NCI-H345 (cell line): Measurements from ENCODE around the gene B4GALT2.

Experiments used
- DNase-seq: peaks from one replicate; lab custom pipeline; 2025; lab: John Stamatoyannopoulos, UW

The B4GALT2 gene

DNA sequence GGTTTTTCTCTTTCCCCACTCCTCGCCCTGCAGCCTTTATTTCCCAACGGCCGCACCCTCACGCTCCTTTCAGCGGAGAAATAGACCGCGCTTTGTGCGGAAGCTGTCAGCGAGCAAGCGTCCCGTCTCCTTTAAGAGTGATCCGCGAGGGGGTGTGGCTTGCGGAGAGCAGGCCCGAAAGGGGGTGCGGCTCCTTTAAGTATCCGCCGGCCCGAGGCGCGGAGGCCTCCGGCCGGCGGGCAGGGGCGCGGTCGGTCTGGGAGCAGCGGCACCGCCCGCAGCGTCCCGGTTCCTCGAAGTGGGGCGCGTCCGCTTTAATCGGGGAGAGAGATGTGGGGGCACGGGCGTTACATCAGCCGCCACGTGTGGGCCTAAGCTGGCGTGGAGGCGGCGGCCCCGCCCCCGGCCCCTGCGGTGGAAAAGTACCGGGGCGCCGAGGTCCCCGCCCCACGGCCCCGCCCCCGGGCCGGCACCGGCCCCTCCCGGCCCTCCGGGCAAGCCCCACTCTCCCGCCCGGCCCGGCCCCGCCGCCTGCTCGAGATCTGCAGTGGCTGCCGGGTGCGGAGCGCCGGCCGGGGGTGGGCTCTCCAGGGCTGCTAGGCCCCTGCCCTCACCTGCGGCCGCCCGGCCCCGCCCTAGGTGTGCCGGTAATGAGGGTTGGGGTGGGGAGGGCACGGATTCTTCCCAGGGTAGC is 51.0 kb downstream of the B4GALT2 start:
- peak; percentile 83 for DNase-seq

DNA sequence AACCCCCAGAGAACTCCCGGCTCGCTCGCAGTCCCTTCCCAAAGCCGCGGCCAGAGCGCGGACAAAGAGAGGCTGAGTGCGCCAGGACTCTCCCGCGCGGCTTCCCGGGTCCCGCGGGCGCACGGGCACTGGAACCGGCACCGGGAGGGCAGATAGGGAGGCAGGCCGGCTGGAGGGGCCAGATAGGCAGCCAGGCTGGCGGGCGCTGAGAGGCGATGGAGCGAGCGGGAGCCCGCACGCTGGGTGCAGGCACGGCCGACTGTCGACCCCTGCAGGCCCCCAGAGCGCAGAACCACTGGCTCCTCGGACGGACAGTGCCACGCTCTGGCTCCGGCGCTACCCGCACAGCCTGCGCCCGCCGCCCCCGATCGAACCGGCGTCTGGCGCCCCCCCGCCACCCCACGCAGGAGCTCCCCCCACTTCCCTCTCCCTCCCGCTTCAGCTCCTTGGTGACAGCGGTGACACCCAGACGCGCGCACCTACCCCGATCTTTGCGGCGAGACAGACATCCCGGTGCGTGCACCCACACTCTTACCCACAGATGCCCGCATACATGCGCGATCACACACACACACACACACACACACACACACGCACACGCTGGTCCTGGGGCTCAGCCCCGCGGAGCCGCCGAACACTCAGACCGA is 51.7 kb downstream of the B4GALT2 start:
- DNase-seq, result no peak

DNA sequence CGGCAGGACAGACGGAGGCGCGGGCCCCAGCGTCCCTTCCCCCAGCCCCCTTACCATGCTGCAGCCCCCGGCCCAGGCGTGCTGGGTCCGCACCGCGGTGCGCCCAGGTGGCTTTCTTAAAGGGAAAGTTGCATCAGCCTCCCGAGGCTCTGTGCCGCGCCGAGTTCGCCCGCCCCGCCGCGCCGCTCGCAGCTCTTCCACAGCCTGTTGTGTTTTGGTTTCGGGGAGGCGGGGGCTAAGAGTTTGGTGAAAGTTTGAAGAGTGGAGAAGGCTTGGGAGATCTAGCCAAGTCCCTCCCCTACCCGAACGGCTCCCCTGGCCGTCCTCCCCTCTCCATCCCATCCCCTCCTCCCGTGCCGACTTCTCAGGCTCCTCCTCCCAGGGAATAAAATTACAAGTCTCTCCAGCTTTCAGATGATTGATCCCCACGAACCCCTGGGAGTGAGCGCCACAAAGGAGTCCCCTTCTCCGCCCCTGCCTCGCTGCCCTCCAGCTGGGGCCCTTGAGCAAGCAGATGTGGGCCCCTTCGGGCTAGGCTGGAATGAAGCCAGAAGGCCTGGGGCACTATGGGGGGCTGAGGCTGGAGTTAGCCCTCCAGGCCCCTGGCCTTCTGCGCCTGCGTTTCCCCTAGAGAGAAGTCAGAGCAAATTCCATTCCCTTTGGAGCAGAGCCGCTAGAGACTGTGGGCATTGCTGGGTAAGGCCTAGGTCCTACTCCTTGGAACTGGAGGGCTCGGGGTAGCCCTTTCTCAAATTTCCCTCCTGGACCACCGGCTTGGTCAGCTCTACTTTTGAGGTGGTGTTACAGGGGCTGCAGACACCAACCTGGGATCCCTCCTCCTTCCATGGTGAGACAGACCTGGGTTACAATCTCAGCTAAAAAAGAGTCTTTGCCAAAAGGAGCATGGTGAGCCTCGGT is 52.5 kb downstream of the B4GALT2 start, which contains the start of gene SLC6A9:
Gene SLC6A9, minus strand, starts transcription at position 211 of the 918 bp plus-strand sequence. CDS start 7,185 bp downstream, outside the sequence.
- DNase-seq, result peak; percentile 30

DNA sequence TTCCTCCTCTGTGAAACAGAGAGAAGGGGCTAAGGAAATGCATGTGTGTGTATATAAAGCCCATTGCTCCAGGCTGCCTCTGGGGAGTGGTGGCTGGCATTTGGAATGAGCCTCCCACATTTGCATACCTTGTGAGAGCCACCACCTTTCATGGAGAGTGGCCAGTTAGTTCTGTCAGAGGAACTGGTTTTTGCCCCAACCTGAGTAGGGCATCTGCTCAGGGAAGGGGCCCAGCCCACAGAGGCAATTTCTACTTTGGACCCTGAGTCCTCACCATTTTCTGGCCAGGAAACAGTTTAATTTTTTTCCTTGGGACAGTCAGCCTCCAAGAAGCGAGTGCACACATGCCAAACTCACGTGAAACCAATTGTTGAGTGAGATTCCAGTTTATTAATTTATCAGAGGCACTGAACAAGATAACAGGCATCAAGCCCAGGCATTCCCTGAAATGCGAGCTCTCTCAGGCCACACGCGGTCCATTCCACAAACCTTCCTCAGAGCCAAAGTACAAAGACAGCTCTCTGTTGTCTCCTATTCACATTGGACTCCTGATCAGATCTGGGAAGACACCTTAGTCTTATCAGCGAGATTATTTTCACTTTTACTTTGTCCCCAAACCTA is 53.3 kb downstream of the B4GALT2 start:
- DNase-seq, result no peak

DNA sequence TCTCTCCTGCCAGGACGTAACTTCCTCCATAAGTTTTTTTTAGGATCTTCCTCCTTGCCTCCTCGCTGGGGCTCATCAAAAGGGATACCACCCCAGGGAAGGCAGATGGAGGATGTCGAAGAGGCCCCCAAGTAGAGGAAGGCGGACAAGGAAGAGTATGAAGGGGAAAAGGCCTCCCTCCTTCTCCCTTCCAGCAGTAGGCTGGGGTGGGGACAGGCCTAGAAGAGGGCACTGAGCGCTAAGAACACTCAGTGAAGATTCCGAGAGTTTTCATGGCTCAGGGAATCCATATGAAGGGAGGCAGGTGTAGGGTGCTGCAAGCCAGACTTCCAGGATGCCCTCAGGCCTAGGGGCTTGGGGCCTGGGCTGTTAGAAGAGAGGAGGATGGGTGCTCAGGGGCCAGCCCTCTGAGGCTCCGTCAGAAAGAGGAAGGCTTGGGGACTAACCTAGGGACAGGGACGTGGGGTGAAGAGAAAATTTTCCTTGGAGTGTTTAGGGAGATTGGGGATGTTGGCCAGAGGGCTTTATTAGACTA is 54.1 kb downstream of the B4GALT2 start:
- DNase-seq, result no peak

DNA sequence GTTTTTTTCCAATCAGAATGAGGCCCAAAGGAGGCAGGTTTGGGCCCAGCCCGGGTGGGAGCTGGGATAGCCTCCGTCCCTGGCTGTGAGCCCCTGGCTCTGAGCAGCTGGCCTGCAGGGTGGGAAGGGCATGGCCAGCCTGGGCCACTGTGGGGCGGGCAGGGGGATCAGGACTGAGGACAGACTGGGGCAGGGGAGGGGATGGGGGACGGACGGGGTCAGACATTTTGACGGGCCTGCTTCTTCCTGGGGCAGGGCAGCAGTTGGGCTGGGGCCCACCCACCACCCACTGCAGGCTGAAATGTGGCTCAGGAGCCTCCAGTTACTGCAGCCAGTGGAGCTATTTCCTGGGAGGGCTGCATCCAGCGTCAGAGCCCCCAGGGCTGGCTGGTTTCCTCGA is 54.7 kb downstream of the B4GALT2 start:
- DNase-seq, result no peak

DNA sequence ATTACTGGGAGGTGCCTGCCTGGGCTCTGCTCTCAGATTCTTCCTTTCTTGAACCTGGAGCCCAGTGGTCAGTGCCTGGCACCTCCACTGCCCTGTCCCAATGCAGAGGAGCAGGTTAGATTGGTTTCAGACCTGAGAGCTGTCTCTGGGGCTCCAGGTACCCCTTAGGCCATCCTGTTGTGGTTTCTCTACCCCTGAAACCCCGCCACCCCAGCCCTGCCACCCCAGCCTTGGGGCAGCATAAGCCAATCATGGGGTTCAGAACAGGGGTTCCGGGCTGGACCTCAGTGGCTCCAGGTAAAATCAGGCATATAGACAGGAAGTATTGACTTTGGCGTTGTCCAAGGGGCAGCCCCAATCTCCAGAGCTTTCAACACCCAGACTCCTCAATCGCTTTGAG is 55.4 kb downstream of the B4GALT2 start:
- DNase-seq, result no peak

DNA sequence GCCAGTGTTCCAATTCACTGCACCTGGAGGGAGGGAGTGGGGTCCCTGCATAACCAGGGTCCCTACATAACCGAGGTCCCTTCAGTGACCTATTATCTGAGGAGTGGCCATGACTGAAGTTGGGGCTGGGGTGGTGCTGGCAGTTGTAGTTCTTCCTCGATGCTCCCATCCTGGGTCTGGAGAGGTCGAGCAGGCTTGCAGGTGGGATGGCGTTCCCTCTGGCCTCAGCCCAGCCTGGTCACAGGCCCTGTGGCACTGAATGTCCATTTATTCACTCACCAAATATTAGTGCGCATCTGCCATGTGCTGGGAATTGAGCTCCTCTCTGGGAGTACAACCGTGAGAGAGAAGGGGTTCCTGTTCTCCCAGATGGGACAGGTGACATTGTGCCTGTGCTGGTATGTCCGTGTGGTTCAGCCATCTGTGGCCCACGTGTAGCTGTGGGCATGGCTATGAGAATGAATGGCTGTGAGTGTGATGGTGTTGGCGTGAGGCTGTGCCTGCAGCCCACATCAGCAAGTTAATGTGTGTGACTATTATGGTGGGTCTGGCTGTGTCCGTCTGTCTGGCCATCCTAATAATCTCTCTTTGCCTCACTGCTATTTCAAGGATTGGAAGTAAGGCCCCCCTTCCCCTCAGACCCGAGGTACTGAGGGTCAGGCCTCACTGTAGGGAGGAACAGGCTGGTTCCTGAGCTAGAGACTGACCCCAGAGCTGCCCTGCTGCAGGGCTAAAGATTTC is 56.1 kb downstream of the B4GALT2 start:
- no peak for DNase-seq

DNA sequence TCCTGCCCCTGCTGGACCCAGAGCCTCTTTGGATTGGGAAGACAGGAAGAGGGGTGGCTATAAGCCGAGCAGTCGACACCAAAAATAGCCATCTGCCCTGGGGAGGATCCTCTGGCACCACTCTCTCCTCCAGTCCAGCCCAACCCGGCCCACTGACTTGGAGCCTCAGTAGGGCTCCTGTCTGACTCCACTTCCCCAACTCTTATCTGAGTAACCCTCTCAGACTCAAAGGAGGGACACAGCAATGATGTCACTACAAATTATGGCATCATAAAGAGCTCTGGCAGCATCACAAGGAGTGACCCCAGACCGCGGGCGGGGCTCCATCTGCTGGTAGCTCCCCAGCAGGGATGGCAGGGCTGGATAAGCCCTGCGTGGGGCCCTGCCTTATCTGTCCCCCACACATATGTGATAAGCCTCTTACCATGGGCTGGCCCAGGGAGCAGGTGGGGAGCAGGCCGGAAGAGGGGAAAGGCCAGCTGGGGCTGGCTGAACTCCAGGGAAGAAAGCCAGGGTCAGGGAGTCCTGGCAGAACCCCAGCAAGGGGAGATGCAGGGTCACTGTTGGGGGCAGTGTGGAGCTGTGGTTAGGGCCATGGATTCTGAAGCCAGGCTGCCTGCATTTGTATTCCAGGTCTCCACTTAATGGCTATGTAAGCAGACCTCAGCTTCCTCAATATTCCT is 56.9 kb downstream of the B4GALT2 start:
- no peak for DNase-seq

DNA sequence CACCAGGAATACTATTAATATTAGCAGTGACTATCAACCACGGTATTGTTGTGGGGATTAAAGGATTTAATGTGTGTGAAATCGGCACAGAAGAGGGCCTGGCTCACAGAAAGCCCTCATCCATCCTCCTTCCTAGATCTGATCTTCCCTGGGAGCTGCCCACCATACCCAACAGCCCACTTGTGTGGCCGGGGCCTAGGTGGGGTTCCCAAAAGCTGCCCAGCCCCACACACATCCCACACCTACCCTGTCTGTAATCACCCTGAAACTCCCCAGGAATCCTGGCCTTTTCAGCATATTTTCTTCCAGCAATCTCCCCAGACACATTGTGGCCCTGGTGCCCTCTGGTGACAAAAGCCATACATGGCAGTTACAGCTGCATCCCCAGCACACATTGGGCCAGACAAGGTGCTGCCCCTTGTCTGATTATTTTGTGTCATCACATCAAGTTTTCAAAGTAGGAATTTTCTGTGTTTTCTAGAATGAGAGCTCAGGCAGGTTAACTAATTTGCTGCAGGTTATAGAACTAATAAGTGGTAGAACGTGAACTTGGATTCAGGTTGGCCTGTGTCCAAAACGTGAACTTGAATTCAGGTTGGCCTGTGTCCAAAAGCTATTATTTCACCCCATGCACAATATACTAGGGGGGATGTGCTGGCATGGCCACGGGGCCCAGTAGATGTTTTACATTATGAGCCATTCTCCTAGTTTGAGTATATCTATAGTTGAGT is 57.6 kb downstream of the B4GALT2 start:
- peak; percentile 84 for DNase-seq

DNA sequence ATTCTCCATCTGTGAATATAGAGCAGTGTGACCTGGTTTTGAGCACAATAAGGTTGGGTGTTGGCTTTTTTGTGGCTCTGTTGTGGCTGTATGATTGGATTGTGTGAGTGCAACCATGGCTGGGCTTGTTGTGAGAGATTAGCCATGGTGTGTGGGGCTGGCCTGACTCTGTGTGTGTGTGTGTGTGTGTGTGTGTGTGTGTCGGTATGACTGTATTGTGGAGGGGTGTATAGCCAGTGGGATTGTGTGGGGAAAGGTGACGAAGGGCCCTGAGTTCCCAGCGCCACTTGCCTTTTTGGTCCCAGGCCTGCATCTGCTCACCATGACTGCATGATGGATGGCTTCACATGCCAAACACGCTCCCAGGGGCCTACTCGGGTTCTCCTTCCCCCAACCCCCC is 58.1 kb downstream of the B4GALT2 start:
- DNase-seq, result peak; percentile 10

DNA sequence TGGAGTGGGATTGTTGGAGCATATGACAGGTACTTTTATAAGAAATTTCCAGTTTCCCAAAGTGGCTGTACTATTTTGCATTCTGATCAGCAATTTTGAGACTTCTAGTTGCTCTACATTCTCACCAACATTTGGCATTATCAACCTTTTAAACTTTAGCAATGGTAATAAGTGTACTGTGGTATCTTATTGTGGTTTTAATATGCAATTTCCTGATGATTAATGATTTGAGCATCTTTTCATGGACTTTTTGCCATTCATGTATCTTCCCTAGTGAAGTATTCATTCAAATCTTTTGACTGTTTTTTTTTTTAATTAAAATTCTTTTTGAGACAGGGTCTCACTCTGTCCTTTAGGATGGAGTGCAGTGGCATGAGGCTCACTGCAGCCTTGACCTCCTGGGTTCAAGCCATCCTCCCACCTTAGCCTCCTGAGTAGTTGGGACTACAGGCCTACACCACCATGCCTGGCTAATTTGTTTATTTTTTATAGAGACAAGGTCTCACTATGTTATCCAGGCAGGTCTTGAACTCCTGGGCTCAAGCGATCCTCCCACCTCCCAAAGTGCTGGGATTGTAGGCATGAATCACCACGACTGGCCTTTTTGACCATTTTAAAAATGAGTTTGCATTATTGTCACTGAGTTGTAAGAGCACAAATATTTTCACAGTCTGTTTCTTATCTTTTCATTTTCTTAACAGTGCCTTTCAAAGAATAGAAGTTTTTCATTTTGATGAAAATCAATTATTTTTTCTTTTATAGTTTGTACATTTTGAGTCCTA is 60.1 kb downstream of the B4GALT2 start:
- no peak for DNase-seq

DNA sequence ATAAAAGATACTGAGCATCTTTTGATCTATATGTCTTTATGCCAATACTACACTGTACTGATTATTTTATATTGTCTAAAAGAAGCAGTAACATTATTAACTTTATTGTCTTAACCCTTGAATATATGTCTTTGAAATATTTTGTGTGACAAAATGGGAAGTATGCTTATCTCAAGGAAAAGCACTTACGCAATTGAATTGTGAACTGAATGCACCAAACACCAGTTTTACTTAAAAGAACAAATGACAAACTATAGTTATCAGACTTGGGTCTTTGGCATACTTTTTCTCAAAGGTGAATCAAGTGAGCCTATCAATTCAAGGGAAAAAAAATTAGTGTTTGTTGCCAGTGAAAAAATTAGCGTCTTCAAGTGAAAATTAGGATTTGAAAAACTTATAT is 61.4 kb downstream of the B4GALT2 start:
- no peak for DNase-seq
